ENCODE measurements around the gene DUOX2.
"Not testable (repeated sequence)": the region's sequence is repeated elsewhere in the genome, so short reads cannot be mapped to it uniquely, and the experiment has no call there.

DUOX2 gene

DNA sequence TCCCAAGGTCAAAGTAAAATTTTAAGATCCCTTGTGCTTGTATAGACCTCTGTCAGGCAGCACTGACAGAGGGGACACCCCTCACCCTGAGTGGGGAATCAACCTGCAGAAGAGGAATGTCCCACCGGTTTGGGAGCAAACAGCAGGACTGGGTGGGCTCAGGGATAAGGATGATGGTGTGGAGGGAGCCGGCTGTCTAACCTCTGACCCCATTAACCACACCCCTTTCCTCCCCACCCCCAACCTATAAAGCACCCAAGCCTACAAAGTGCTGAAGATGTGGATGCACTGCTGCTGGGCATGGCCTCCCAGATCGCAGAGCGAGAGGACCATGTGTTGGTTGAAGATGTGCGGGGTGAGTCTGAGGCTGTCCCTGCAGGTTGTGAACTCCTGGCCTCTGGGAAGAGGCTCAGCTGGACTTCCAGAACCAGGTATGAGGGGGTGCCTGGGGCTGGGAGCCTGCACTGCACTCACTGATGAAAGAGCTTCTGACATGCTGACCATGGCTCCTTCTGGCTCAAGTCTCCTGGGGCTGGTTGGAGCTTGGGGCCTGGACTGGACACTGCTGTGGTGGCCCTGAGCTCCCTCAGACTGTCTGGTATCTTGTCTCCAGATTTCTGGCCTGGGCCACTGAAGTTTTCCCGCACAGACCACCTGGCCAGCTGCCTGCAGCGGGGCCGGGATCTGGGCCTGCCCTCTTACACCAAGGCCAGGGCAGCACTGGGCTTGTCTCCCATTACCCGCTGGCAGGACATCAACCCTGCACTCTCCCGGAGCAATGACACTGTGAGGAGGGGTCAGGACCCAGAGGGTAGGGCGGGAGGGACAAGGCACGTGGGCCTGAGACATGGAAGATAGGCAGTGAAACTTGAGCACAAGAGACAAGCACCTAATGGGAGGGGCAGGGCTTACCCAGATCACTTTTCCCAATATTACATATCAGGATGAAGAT, 25.1 kb upstream of the DUOX2 start:
- DNase-seq = no peak

DNA sequence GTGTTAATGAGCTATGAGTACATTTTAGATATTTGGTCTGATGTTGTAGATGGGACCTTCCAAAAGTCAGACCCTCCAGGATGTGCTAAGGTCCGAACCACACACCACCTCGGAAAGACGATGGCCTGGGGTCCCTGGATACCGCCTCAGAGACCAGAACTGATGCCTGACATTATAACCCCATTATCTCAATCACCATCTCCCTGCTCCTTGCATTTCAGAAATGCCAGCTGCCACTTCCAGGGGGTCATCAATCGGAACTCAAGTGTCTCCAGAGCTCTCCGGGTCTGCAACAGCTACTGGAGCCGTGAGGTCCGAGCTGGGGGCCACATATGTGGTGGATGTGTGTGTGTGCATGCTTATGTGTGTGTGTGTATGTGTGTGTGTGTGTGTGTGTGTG, 23.7 kb upstream of the DUOX2 start:
- DNase-seq = no peak

DNA sequence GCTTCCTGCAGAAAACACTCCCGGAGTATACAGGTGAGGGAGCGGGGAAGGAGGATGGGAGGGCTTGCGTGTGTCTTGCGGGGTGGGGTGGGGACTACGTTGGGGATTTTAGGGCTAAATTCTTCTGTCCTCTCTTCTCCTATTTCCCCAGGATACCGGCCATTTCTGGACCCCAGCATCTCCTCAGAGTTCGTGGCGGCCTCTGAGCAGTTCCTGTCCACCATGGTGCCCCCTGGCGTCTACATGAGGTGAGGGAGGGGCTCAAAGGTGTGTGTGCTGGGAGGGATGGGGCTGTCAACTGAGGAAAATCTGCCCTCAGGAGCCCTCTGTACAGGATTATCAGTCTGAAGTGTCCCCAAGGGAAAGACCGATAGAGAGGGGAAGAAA, 22.4 kb upstream of the DUOX2 start:
- DNase-seq = no peak

DNA sequence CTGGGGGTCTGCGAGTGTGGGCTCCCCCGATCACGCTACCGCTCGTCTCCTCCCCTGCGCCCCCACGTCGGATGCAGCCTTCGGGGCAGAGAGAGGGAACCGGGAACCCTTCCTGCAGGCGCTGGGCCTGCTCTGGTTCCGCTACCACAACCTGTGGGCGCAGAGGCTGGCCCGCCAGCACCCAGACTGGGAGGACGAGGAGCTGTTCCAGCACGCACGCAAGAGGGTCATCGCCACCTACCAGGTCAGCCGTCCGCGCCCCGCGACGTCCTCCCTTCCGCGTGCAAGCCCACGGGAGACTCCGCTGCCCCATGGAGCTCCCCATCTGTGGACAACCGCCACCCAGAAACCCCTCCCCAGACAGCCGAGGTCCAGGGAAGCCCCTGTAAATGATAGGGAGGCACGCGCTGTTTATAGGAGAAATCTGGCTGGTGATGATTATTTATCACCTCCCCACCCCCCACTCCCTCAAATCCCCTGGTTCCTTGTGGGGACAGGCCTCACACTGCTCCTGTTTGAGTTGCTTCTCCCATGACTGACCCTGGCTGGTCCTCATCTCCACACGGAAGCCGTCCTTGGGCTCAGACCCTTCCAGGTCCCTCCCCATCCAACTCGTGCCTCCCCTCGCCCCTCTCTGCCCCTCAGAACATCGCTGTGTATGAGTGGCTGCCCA, 21.9 kb upstream of the DUOX2 start:
- not testable (repeated sequence) for DNase-seq

DNA sequence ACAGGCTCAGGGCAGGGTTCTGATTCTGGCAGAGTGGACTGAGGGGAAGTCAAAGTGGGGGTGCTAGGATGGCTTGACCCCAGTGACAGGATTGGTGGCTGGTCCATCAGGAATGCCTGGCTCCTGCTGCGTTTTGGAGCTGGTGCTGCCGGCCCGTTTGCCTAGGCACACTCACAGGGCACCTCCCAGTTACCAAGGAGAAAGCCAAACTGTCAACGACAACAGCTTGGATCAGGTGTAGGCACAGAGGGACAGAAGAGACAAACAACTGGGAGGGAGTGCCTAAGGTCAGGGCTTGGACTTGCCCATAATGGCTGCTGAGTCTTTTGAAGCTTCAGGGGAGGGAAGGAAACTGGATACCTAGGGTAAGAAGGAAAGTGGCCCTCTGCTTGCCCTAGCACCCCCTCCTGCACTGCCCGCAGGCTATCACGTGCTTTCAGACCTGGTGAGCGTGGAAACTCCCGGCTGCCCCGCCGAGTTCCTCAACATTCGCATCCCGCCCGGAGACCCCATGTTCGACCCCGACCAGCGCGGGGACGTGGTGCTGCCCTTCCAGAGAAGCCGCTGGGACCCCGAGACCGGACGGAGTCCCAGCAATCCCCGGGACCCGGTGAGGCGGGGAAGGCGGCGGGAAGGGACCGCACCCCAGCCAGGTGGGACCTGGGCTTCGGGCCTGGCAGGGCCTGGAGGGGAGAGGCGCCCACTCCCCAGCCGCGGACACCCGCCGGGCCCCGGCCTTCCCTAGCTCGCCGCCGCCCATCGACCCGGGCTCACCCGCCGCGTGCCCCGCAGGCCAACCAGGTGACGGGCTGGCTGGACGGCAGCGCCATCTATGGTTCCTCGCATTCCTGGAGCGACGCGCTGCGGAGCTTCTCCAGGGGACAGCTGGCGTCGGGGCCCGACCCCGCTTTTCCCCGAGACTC, 21.0 kb upstream of the DUOX2 start:
- peak; percentile 37 for DNase-seq

DNA sequence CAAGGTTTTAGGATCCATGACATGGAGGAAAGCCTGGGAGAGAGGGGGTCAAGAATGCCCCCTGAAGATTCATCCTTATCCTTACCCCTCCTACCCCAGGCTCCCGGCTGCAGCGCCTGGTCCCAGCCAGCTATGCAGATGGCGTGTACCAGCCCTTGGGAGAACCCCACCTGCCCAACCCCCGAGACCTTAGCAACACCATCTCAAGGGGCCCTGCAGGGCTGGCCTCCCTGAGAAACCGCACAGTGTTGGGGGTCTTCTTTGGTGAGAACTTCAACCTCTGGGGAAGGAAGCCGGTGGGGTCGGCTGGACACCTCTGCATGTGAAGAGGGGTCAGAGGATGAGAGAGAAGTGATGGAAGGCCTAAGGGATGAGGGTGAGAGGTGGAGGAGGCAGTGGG, 20.1 kb upstream of the DUOX2 start:
- DNase-seq = no peak

DNA sequence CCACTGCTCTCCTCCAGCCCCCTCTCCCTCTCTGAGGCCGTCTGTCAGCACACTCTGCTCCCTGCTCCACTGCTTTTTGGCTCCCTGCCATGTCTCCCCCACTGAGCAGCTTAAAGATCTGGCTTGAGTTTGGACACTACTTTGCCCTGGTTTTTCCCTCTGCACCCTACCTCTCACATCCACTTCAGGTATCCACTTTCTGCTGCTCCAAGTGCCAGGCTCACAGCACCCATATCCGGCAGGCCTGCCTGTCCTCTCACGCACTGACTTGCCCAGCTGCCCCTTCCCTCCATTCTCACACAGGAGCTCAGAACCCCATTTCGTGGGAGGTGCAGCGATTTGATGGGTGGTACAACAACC, 19.6 kb upstream of the DUOX2 start:
- no peak for DNase-seq

DNA sequence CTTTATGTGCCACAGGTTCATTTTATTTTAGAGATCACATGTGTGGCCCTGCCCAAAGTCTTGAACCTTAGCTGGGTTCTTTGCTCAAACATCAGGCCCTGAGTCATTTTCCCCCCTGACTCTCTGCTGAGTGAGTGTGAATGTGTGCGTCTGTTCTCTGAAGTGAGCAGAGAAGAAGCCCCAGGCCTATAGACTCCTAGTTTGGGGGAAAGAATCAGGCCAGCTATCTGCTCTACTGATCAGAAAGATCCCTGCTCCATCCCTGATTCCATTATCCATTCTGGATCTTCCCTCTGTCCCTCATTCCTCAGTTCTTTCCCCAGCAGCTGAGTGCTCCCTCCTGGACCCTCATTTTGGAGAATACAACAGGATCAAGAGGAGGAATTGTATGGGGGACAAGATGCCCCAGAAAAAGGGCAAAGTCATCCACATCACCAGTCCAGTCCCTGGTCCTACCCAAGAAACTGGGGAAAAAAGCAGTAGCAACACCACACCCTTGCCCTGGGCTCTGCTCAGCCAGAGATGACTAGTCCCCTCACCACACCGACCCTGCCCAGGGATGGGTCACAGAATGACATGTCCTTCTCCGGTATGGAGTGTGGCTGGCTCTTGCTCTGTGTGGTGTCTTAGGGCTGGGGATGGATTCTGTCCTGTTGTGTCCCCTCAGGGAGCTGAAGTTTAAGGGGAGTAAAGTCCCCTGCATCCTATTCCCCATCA, 19.0 kb upstream of the DUOX2 start:
- no peak for DNase-seq

DNA sequence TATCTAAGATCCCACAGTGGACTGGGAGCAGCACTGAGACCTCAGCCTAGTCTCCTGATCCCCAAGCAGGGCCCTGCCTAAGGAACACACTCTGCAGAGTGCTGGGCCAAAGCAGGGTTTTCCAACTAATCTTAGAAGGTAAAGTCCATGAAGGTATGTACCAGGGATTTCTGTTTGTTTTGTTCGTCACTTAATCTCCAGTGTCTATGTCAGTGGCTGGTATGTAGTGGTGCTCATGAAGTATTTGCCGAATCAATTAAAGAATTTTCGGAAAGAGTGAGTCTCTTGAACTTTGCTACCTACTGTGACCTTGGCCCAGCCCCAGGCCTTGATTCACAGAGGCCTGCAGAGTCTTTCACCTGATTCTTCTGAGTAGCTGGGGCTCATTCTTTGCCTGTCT, 17.5 kb upstream of the DUOX2 start:
- DNase-seq = no peak

DNA sequence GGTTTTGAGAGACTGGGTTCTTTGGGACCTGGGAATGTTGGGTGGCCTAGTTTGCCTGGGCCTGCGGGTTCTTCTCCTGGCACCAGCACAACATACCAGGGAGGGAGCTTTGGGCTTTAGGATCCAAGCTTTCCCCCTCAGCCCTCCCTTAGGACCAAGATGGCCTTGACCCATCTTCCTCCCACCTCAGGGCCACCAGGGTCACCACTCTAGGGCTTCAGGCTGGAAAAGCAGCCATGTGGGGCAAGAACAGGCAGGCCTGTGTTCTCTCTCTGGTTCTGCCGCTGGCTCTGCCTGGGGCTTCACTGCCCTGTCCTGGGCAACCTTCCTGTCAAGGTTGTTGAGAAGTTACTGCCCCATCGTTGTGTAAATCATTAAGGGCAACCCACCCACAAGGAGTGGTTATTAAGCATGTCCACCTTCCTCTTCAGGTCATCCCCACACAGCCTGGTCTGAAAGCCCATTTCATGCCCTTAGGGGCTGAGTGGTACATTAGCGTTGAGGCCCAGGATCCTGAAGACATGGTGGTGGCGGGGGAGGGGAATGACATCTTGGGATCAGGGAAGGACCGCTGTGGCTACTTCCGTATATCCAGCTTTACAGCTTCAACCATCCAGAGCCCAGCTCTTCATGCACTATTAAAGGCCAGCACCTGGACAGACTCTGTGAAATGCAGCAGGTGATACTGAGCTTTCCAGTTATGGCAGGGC, 16.5 kb upstream of the DUOX2 start:
- DNase-seq = no peak

DNA sequence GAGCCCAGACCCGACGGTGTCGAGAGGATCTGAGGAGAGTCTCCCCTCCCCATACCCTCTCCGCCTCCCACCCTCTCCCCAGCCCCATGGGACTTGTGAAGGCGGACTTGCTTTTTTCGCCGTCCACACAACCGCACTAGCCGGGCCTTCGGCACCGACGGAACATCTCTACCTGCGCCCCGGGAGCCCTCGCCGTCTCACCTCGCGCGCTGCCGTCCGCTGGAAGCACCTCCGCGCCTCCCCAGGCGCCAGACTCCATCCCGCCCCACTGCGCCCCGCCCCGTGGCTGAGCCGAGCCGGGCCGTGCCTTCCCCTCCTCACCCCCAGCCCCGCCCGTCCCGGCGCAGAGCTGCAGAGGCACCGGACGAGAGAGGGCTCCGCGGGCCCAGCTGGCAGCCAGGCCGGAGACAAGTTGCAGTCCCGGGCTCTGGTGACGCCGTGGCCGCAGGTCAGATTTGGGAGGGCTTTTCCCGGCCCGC, 15.7 kb upstream of the DUOX2 start, which contains the start of the genes DUOX1 and DUOXA1:
Gene DUOX1 (plus strand): TSS at position 344 of the 479 bp plus-strand sequence. CDS start 1,973 bp downstream, outside the sequence.
Gene DUOXA1 (minus strand): TSS at position 229 of the 479 bp plus-strand sequence. CDS start 6,865 bp downstream, outside the sequence.
- DNase-seq = peak; percentile 44

DNA sequence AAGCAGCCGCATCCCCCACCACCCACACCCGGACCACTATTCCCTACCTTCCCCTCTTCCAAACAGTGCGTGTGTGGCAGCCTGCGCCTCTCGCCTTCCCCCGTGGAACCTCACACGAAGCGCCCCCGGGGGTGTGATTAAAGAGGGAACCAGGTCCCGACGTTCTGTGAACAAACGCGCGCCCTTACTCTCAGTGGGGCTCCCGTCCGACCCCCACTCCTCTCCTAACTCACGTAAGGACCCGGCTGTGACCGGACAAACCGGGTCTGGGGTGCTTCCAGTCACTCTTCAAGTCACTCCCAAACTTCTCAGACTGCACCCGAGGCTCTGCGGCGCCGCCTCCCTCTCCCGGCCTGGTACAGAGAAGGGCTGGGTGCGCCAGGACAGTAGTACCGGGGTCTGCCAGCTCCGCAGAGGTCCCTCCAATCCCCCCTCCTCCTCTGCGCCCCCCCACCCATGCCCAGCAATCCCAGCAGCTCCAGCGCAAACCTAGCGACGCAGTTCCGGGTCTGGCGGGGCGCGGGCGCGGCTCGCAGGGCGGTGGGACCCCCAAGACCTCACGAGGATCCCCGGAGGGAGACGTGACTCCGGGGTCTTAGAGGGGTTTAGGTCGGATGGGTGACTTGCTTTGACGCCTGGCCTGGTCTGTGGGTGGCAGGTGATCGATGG, 15.1 kb upstream of the DUOX2 start:
- no peak for DNase-seq

DNA sequence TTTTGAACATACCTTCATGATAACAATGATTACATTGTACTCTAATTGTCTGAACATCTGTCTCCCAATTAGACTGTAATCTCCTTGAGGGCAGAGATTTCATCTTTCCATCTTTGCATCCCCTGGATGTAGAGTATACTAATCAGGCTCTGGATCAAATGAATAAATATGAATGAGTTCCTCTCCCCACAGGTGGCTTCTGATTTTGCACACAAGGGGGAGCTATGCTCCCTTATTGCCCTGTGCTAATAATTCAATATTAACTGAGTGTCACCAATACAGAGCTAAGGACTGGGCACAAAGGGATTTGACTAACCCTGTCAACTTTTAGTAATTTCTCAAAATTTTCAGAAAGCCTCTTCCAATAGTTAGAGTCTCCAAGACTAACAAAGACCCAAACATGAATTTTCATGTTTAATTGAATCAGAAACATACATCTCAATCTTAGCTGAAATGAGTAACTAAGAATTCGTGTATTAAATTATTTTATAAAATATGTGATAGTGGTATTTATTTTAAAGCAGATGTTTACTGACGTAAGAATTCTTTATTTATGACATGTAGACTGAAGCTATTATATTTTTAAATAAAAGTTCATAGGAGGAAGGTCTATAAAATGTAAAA, 12.7 kb upstream of the DUOX2 start:
- DNase-seq = no peak

DNA sequence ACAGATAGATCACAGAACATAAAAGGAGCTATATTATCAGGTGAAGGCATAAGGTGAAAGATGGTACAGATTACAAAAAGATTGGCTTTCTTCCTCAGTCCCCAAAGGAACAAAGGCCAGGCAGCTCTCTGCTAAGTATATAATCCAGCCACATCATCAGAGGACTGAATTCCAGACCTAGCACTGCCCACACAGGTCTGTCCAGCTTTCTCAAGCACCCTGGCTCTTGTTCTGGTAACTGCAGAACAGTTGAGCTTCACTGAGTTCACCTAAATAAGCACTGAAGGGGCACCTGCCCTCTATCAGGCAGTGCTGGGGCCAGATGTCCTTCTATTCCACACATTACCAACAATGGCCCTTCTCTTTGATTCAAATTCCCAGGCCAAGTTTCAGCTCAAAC, 9.4 kb upstream of the DUOX2 start:
- no peak for DNase-seq

DNA sequence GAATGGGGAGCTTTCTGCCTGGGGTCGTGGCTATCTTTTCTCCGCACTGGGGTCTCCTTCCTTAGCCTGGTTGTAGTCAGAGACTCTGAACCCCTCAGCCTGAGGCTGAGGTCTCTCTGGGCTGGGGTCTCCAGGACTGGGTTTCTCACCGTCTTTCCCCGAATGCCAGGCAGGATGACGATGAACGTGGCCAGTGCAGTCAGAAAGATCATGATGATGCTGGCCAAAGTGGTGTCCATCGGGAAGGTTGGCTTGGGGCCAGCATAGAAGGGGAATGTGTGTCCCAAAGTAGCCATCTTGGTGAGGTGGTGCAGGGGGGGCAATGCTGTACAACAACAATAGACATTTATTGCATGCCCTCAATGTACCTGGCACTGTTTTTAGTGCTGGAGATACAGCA, 8.7 kb upstream of the DUOX2 start:
- no peak for DNase-seq

DNA sequence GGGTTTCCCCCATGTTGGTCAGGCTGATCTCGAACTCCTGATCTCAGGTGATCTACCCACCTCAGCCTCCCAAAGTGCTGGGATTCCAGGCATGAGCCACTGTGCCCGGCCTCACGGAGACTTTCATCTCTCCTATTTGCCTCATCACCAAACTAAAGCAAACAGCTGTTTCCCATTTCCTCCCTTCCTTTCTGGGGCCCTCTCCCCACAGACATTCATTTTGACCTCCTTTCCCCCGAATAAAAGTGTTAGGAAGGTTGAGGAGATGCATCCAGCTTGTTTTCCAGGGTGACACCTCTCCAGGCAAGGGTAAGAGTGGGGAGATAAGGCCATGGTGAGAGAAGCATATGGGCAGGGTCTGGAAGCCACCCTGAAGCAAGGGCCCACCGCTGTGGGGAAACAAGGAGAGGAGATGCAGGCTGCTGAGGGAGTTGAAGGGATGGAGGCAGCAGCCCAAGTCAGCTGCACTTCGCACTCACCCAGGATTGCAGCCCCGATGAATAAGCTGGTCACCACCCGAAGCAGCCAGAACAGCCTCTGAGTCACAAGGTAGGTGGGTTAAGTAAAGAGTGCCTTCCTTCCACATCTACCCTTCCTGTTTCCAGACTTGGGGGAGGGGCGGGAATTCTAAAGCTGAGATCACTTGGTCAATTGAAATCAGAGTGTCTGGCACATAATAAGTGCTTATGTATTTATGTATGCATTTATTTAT, 7.9 kb upstream of the DUOX2 start:
- DNase-seq = no peak

DNA sequence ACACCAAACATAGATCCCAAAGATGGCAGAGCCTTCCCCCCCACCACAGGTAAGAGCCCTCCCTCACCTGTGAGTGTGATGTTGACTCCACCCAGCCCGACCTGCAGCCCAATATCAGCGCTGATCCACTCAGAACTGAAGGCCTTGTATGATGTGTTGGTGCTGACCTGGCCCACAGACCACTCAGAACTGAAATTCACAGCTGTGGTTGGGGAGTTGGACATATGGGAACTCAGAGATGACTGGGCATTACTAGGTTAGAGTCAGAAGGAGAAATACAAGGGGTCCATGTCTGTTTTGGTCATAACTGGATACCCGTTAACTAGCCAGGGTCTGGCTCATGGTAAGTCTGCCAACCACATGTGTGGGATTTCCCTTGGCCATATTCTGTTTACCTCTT, 7.0 kb upstream of the DUOX2 start:
- no peak for DNase-seq

DNA sequence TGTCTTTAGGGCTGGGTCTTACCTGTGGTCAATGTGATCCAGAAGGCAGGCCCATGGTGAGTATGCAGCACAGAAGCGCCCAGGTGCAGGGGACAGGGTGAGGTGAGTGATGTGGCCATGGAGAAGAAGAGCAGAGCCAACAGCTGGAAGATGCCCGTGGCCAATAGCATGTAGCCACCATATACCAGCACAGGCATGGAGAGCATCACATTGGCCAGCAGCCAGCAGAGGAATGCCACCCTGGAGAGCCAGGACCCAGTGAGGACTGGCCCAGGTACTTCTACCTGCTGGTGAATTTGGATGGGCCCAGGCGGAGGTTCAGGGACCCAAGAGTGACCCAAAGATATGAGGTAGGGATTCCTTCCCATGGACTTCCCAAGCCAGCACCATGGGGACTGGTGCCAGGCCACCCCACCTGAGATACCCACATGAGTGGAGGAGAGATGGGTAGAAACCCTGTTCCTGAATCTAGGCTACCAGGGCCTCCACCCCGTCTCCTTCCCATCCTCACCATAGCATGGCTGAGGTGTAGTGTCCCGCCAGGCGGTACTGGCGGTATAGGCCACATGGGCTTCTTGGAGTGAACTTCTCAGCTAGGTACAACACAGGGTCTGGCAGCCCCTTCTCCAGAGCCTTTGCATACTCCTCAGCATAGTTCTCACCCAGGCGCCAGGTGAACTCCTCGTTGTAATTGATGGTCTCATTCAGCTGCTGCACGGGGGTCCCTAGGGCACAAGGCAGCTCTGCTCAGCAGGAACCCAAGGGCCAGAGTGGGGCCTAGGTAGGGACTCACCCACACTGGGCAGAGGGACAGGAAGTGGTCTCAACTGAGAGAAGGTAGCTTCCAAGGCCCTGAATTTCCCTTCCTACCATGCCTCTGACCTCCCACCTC, 6.4 kb upstream of the DUOX2 start:
- DNase-seq = no peak

DNA sequence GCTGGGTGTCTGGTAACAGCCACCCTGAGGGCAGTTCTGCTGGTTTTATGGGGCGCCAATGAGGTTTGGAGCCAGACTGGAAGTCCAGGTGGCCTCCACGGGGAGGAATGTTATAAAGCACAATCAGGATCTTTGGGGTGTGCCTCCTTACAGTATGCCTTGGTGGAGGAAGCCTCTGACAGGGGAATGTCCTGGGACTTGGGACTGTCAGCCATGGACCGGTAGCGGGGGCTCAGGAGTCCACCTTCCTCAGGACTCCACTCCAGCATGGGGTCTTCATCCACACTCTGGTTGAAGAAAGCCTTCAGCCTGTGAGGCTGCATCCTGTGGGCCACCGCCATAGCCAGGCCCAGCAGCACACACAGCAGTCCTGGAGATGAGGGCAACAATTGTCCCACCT, 5.0 kb upstream of the DUOX2 start:
- no peak for DNase-seq

Measured in stimulated activated CD4-positive, alpha-beta T cell treated with anti-CD3 and anti-CD28 coated beads, Interleukin-4, amount 100 ng/mL, for 1 hour (primary cell).